Fibroblast of skin of abdomen (primary cell): ENCODE results near the gene PTH2.

ENCODE experiments used
- DNase-seq: peaks from one replicate; pipeline ENCODE4 v3.0.0-alpha.2; 2013

PTH2 gene

GRCh38 chr19:49430678-49431329, 7.6 kb upstream of the PTH2 start:
- DNase-seq: no peak

GRCh38 chr19:49430172-49430677, 7.0 kb upstream of the PTH2 start:
- no peak for DNase-seq

GRCh38 chr19:49428547-49429451, 5.6 kb upstream of the PTH2 start:
- no peak for DNase-seq

DNA sequence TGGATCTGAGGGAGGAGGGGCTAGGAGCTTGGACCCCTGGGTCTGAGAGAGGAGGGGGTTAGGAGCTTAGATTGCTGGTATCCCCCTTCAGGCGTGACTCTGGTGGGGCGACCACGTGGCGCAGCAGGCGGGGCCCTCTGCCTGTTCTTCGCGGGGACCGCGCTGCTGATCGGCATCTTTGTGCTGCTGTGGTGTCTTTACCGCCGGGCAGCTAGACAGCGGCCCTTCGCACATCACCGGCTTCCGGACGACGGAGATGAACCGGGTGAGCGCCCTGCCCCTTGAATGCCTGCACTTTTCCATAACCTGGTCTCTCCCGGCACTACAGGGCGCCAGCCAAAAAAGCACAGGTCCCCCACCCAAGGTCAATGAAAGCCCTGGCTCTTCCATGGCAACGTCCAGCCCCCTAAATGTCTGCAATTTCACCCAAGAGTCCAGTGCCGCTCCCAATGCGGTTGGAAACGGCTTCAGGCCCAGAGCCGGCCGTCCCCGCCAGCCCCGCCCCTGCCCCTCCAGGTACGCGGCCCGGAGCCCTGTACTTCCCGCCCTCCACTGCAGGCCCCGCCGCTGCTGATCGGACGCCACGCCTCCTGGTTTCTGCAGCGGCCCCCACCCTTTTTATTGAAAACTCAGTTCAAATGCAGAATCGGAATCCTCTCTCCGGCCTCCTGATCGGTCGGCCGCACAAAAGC, 4.8 kb upstream of the PTH2 start:
- DNase-seq: no peak

- no peak for DNase-seq
These were observed 4.1 kb upstream of the PTH2 start for GRCh38 chr19:49427339-49427738.

GRCh38 chr19:49425922-49426592, 2.8 kb upstream of the PTH2 start:
- no peak for DNase-seq

- DNase-seq: no peak
These were observed 1.9 kb upstream of the PTH2 start, which contains the start of gene GFY for GRCh38 chr19:49425178-49425577. Gene GFY (plus strand): TSS chr19:49425388. CDS start chr19:49426431, 1,043 bp downstream.

- no peak for DNase-seq
These were observed 703 bp upstream of the PTH2 start for GRCh38 chr19:49423985-49424303.

GRCh38 chr19:49422407-49423070, 702 bp downstream of the PTH2 start:
- no peak for DNase-seq

DNA sequence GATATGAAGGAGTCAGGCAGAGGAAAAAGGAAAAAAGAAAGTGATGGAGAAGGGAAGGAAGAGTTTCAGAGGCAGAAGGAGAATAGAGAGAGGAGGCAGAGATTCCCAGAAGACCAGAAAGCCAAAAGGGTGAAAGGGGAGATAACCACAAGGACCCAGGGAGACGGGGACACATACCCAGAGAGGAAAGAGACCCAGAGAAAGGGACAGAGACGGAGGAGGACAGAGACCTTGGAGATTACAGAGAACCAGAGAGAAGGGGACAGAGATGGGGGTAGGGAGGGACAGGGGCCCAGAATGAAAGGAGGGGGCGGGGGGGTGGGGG, 1.4 kb downstream of the PTH2 start:
- DNase-seq: no peak

DNA sequence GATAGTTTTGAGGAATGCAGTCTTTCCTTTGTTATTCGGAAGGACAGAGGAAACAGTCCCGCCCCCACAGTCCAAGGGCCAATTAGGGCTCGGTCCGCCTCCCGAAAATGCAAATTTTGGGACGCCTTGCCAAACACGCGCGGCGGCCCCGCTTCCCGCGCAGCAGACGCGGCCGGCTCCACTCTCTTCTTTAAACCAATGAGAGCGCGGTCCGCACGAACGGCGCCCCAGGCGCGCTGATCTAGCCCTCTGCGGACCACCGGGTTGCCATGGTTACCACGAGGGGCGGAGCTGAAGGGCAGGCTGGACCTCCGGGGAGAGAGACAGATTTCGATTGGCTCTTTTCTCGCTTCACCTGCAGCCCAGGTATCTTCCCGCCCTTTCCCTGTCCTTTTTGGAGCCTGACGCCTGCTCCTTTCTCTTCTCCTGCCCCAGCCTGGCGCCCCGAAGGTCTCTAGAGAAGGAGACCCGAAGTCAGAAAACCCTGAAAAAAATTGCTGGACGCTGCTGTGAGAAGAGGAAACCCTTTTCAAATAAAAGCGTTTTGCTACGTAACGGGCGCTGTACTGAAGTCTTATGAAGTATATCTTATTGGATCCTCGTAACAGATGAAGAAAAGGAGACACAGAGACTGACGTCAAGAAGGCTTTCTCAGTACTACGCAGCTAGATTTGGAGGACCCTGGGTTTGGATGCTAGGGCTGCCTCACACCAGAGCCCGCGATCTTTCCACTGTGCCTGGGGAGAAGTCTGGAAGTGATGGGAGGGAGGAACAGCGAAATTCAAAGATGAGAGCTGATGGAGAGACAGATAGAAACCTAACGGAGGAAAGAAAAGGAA, 2.0 kb downstream of the PTH2 start:
- DNase-seq: peak; percentile 24

- DNase-seq: no peak
These were observed 3.0 kb downstream of the PTH2 start for GRCh38 chr19:49420227-49420626.

GRCh38 chr19:49419173-49419572, 4.1 kb downstream of the PTH2 start:
- no peak for DNase-seq

- DNase-seq: no peak
These were observed 4.7 kb downstream of the PTH2 start for GRCh38 chr19:49418511-49418910.

- no peak for DNase-seq
These were observed 6.2 kb downstream of the PTH2 start for GRCh38 chr19:49417088-49417487.

DNA sequence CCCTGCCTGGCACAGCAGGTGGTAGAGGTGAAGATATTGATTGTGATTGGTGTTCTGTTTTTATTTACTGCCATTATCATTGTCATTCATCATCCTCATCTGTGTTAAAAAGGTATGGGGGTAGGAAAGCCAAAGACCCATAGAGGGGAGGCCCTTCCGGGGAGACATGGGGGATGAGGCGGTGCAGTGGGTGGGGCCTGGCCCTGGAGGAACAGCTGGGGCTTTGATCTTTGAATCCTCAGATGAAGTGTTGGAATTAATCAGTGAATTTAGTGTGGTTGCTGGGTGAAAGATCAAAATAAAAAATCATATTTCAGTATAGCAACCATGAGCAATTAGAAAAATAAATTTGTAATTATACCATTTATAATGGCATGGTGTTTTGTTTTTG, 7.4 kb downstream of the PTH2 start:
- DNase-seq: no peak

GRCh38 chr19:49415102-49415809, 8.0 kb downstream of the PTH2 start:
- DNase-seq: no peak

- DNase-seq: no peak
These were observed 9.0 kb downstream of the PTH2 start for GRCh38 chr19:49414256-49414655.

DNA sequence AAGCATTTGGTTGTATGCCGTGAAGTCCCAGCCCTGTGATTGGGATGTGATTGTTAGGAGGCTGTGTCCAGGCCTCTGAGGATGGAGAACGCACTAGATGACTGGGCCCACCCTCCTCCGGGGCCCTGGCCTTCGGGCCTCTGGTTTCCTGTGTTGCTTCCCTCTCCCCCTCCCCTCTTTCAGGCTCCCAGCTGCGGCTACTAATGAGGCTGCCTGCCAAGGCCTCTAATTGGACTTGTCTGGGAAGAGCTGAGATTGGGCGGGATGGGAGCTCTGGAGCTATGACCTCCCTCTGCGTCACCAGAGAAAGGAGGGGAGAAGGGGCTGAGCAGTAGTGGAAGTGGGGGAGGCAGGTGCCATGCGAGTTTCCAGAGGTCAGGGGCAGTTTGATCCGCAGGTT, 9.9 kb downstream of the PTH2 start:
- peak; percentile 49 for DNase-seq

DNA sequence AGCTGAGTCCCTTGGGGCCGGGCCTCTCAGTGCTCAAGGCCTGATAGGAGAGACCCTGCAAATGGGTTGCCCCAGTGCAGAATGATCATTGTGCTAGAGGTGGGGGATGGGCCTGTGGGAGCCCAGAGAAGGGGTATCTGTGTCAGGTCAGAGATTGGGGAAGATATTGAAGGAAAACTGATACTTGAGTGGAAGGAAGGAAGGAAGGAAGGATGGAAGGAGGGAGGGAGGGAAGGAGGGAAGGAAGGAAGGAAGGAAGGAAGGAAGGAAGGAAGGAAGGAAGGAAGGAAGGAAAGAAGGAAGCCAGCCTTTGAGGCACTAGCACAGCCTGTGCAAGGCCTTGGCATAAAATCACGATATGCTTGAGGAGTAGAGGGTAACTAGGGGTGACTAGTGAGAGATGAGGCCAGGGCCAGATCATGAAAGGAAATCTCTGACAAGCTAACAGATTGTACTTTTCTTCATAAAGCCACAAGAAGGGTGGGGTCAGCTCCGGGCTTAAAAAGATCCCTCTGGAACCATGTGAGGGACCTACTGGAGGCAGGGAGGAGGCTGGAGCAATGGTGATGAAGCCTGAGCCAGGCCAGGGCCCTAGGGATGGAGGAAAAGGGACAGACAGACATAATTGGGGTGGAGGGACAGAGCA, 11.4 kb downstream of the PTH2 start:
- no peak for DNase-seq
